Glomerular endothelial cell (primary cell): ENCODE measurements around the gene QARS1. TPM values are rescaled to one million over a fixed set of nuclear protein-coding genes. Genes with fewer than 3 reads are reported as not detected.

ENCODE experiments used
- DNase-seq: peaks from one replicate; pipeline ENCODE4 v3.0.0-alpha.2; 2011; ENCODE audit warnings: low read depth, low spot score; ENCODE audit errors: extremely low read depth
- total RNA-seq: library from RNA; depleted of rRNA; stranded (reverse); fragments of >200 nt; gene quantifications from 2 replicates; pipeline ENCODE4 v1.2.3, GENCODE V29; 2015

Gene QARS1
- total RNA-seq, 1 donor from 2014 or later: 246 TPM

GRCh38 chr3:49057268-49057667 lies 47.3 kb downstream of the QARS1 start:
- DNase-seq: no peak

GRCh38 chr3:49054344-49054862 lies 50.2 kb downstream of the QARS1 start:
- no peak for DNase-seq

- DNase-seq: no peak
Measured at GRCh38 chr3:49053543-49053942, 51.0 kb downstream of the QARS1 start.

Other genes with a start within 250 kb of the QARS1 start
- gene SLC25A20, start 205.9 kb downstream of the QARS1 start, total RNA-seq: 13.9 and 17.0 TPM in 2 replicates
- 55.5 and 64.3 TPM in 2 replicates for gene ARIH2, start 185.9 kb downstream of the QARS1 start, total RNA-seq
- 32.9 and 42.2 TPM in 2 replicates for gene P4HTM, start 114.5 kb downstream of the QARS1 start, total RNA-seq
- 83.1 and 116 TPM in 2 replicates for gene WDR6, start 97.4 kb downstream of the QARS1 start, total RNA-seq
- 35.2 and 70.1 TPM in 2 replicates for gene DALRD3, start 86.2 kb downstream of the QARS1 start, total RNA-seq
- gene NDUFAF3, start 82.6 kb downstream of the QARS1 start, total RNA-seq: 115 and 155 TPM in 2 replicates
- 123 and 185 TPM in 2 replicates for gene IMPDH2, start 75.4 kb downstream of the QARS1 start, total RNA-seq
- gene QRICH1, start 10.7 kb downstream of the QARS1 start, total RNA-seq: 73.8 and 205 TPM in 2 replicates
- gene USP19, start 16.1 kb upstream of the QARS1 start, total RNA-seq: 37.7 and 43.1 TPM in 2 replicates
- gene LAMB2, start 28.3 kb upstream of the QARS1 start, total RNA-seq: 1,071 and 1,381 TPM in 2 replicates
- 40.8 and 41.9 TPM in 2 replicates for gene CCDC71, start 61.6 kb upstream of the QARS1 start, total RNA-seq
- 98.4 and 110 TPM in 2 replicates for gene KLHDC8B, start 66.8 kb upstream of the QARS1 start, total RNA-seq
- 2.3 and 5.8 TPM in 2 replicates for gene C3orf62, start 172.5 kb upstream of the QARS1 start, total RNA-seq
- gene USP4, start 235.3 kb upstream of the QARS1 start, total RNA-seq: 24.2 and 36.1 TPM in 2 replicates